HG03095 (cell line): ENCODE data around the gene FBXL17.

Source experiments
- ATAC-seq: cut with Tn5 transposase; IDR thresholded peaks from one replicate; pipeline ENCODE4 v1.9.1; 2021; ENCODE audit warnings: moderate library complexity; ENCODE audit not compliant: unreplicated experiment

FBXL17 gene

GRCh38 chr5:107826311-107827000 lies 555.4 kb downstream of the FBXL17 start:
- ATAC-seq = no peak

- ATAC-seq = no peak
Measured at GRCh38 chr5:107824821-107825220, 557.1 kb downstream of the FBXL17 start.

- no peak for ATAC-seq
Measured at GRCh38 chr5:107821288-107821687, 560.6 kb downstream of the FBXL17 start.

- ATAC-seq = no peak
Measured at GRCh38 chr5:107820429-107820828, 561.5 kb downstream of the FBXL17 start.

- no peak for ATAC-seq
Measured at GRCh38 chr5:107817951-107818350, 563.9 kb downstream of the FBXL17 start.

GRCh38 chr5:107817436-107817835 lies 564.5 kb downstream of the FBXL17 start:
- ATAC-seq = no peak

GRCh38 chr5:107815109-107815508 lies 566.8 kb downstream of the FBXL17 start:
- ATAC-seq = no peak

GRCh38 chr5:107814183-107814827 lies 567.6 kb downstream of the FBXL17 start:
- no peak for ATAC-seq

GRCh38 chr5:107813559-107813958 lies 568.3 kb downstream of the FBXL17 start:
- ATAC-seq = peak; percentile 80

- peak; percentile 77 for ATAC-seq
Measured at GRCh38 chr5:107812570-107813141, 569.2 kb downstream of the FBXL17 start.

- no peak for ATAC-seq
Measured at GRCh38 chr5:107809201-107810034, 572.5 kb downstream of the FBXL17 start.
